ENCODE data around the gene AFF3. TPM values are rescaled to one million over a fixed set of nuclear protein-coding genes. Genes with fewer than 3 reads are reported as not detected.

AFF3 gene
- total and polyA plus RNA-seq, 4 donors, result 4.2 to 90.9 (median 14.6) TPM

DNA sequence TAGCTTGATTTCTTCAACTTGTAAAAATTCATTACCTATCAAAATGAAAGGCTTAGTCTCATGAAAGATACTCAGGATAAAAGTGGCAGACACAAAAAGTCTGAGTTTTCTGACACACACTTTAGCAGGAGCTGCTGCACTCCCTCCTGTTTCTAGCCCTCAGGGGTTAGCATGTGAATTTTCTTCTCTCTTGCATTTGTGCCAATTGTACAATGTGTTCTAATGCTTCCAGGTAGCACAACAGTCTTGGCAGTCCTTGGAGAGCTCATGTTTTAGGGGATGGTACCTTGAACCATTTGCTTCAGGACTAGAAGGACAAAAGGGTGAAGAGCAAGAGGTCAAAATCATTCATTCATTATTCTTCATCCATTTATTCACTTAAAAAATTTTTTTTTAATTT, 316.8 kb downstream of the AFF3 start:
- Histone ChIP-seq H3K27me3 (ENCODE audit: control insufficient read depth in 3 of 3, insufficient read depth in 3 of 3, low read length in 2 of 3) (no peaks in the 10 kb centered on the region), H3K4me1 (ENCODE audit: control insufficient read depth in 5 of 5, insufficient read depth in 5 of 5, low read length in 5 of 5) (peaks cover 0 to 13% (median 0%) of the 10 kb centered on the region in 5 donors), H3K4me3 (no peak overlapping the region), H3K9ac (ENCODE audit: insufficient read depth in 1 of 2, low read length in 2 of 2) (no peak overlapping the region), H3K27ac (ENCODE audit: low read depth in 1 of 2, low read length in 1 of 2) (no peak overlapping the region), H3K9me3 (ENCODE audit: control insufficient read depth in 4 of 4, insufficient read depth in 3 of 4, low read length in 3 of 4) (no peaks in the 10 kb centered on the region), H3K36me3 (ENCODE audit: control insufficient read depth in 4 of 4, insufficient read depth in 4 of 4, low read length in 4 of 4) (peaks cover 0 to 6% (median under 1%) of the 10 kb centered on the region in 4 donors)
- DNase-seq (no peak), ATAC-seq (ENCODE audit: insufficient read depth, low FRiP score) (no peak)
- TF ChIP-seq, protein P1, sequence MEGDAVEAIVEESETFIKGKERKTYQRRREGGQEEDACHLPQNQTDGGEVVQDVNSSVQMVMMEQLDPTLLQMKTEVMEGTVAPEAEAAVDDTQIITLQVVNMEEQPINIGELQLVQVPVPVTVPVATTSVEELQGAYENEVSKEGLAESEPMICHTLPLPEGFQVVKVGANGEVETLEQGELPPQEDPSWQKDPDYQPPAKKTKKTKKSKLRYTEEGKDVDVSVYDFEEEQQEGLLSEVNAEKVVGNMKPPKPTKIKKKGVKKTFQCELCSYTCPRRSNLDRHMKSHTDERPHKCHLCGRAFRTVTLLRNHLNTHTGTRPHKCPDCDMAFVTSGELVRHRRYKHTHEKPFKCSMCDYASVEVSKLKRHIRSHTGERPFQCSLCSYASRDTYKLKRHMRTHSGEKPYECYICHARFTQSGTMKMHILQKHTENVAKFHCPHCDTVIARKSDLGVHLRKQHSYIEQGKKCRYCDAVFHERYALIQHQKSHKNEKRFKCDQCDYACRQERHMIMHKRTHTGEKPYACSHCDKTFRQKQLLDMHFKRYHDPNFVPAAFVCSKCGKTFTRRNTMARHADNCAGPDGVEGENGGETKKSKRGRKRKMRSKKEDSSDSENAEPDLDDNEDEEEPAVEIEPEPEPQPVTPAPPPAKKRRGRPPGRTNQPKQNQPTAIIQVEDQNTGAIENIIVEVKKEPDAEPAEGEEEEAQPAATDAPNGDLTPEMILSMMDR (IDR thresholded peaks at IDR 0.05; ENCODE audit: control extremely low read depth, extremely low read depth), result no peak

DNA sequence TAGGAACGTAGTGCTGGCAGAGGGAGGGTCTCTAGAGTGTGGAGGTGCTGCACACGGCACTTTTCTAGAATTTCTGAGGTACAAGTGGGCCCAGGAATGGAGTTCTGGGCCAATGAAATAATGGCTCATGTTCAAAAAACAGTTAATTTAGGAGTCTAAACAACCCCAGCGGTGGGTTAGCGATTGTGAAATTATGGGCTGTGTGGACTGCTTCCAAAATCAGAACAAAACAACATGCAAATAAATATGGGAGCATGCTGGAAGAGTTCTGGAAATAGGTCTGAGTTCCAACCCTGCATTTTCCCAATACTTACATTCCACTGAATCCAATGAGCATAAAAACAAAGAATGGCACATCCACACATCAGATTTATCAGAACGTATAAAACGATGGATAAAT, 317.6 kb downstream of the AFF3 start:
- Histone ChIP-seq H3K36me3 (ENCODE audit: control insufficient read depth in 4 of 4, insufficient read depth in 4 of 4, low read length in 4 of 4) (peaks cover 0 to 7% (median under 1%) of the 10 kb centered on the region in 4 donors), H3K9me3 (ENCODE audit: control insufficient read depth in 4 of 4, insufficient read depth in 3 of 4, low read length in 3 of 4) (no peaks in the 10 kb centered on the region), H3K9ac (ENCODE audit: insufficient read depth in 1 of 2, low read length in 2 of 2) (no peak overlapping the region), H3K27me3 (ENCODE audit: control insufficient read depth in 3 of 3, insufficient read depth in 3 of 3, low read length in 2 of 3) (no peaks in the 10 kb centered on the region), H3K27ac (ENCODE audit: low read depth in 1 of 2, low read length in 1 of 2) (no peak overlapping the region), H3K4me3 (no peak overlapping the region), H3K4me1 (ENCODE audit: control insufficient read depth in 5 of 5, insufficient read depth in 5 of 5, low read length in 5 of 5) (peaks cover 0 to 13% (median 0%) of the 10 kb centered on the region in 5 donors)
- DNase-seq, result peak in 2 of 3 donors; percentile 61 to 84
- ATAC-seq (ENCODE audit: insufficient read depth, low FRiP score), result no peak
- 83 to 88% methylated on average over 6 of the region's 6 CpGs for WGBS, 2 donors
- TF ChIP-seq, protein P1 (IDR thresholded peaks at IDR 0.05; ENCODE audit: control extremely low read depth, extremely low read depth), result no peak

DNA sequence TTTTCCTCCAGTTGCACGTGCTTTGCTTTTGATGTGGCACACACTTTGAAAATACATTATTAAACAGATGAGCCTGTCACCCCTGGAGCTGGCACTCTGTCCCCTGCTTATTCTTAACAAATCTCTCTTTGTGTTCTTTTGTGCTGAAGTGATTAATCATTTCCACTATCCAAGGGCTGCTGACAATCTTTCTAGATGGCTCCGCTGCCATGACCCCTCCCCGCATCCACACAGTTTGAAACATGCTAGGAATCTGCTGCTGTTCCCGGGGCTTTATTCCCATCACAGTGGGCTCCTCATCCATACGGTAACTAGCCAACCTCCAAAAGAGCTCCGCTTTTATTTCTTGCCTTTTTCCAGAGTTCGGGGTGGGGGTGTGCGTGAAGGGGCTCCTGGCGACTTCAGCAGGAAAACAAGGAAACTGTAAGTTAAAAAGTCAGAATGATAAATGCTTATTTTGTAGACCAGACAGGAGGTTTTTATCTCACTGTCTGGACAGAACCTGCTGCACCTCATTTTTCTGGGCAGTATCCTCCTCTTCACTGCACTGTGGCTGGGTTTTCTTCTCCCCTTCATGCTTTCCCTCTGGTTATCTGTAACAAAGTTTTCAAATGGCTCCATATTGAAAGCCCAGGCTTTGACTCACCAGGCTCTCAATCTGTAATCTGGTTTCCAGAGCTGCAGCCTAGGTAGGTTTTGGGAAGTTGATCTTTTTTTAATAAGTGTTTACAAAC, 319.7 kb downstream of the AFF3 start:
- Histone ChIP-seq H3K27ac (ENCODE audit: low read depth in 1 of 2, low read length in 1 of 2) (no peak overlapping the region), H3K4me1 (ENCODE audit: control insufficient read depth in 5 of 5, insufficient read depth in 5 of 5, low read length in 5 of 5) (peaks cover 0 to 13% (median 0%) of the 10 kb centered on the region in 5 donors), H3K27me3 (ENCODE audit: control insufficient read depth in 3 of 3, insufficient read depth in 3 of 3, low read length in 2 of 3) (no peaks in the 10 kb centered on the region), H3K4me3 (no peak overlapping the region), H3K36me3 (ENCODE audit: control insufficient read depth in 4 of 4, insufficient read depth in 4 of 4, low read length in 4 of 4) (peaks cover 0 to 8% (median under 1%) of the 10 kb centered on the region in 4 donors), H3K9ac (ENCODE audit: insufficient read depth in 1 of 2, low read length in 2 of 2) (no peak overlapping the region), H3K9me3 (ENCODE audit: control insufficient read depth in 4 of 4, insufficient read depth in 3 of 4, low read length in 3 of 4) (no peaks in the 10 kb centered on the region)
- ATAC-seq (ENCODE audit: insufficient read depth, low FRiP score) (no peak), DNase-seq (no peak)
- TF ChIP-seq, protein P1 (IDR thresholded peaks at IDR 0.05; ENCODE audit: control extremely low read depth, extremely low read depth), result no peak
- 77 to 86% methylated on average over 9 of the region's 9 CpGs for WGBS, 2 donors

Data from lung (tissue), 12 donors.